VCaP (cell line): Measurements from ENCODE around the gene KCNK3.

Experiments used
- H3K27ac ChIP-seq: fragments of 450-650 bp; 2 replicates; pipeline ENCODE4 v1.5.1; 2017
- CTCF ChIP-seq: fragments of 450-650 bp; conservative IDR thresholded peaks from 2 replicates; pipeline ENCODE4 v1.5.1; 2017; ENCODE audit warnings: mild to moderate bottlenecking, moderate library complexity

KCNK3 gene

GRCh38 chr2:26683583-26683982 lies 8.9 kb upstream of the KCNK3 start:
- no peak for TF ChIP-seq CTCF
- H3K27ac ChIP-seq: peak overlapping the region; percentile 99; the same call in 1 of the 2 replicates

- H3K27ac ChIP-seq: peak overlapping the region; percentile 99
- TF ChIP-seq CTCF: no peak
Measured at GRCh38 chr2:26685341-26685740, 7.2 kb upstream of the KCNK3 start.

GRCh38 chr2:26685989-26686839 lies 6.3 kb upstream of the KCNK3 start:
- 0 out of 2 replicates have a peak, but pooled peaks have one; percentile 16 for TF ChIP-seq CTCF

GRCh38 chr2:26687328-26687727 lies 5.2 kb upstream of the KCNK3 start:
- TF ChIP-seq CTCF: no peak

More at GRCh38 chr2:26685989-26686839, 6.3 kb upstream of the KCNK3 start:
- H3K27ac ChIP-seq: peak overlapping the region; percentile 99

GRCh38 chr2:26687801-26688200 lies 4.7 kb upstream of the KCNK3 start:
- no peak for TF ChIP-seq CTCF
- H3K27ac ChIP-seq: peak overlapping the region; percentile 99

More at GRCh38 chr2:26687328-26687727, 5.2 kb upstream of the KCNK3 start:
- peak overlapping the region; percentile 99 for H3K27ac ChIP-seq

- no peak for TF ChIP-seq CTCF
- peak overlapping the region; percentile 99 for H3K27ac ChIP-seq
Measured at GRCh38 chr2:26691161-26691560, 1.4 kb upstream of the KCNK3 start.

GRCh38 chr2:26691881-26692278 lies 642 bp upstream of the KCNK3 start:
- H3K27ac ChIP-seq: peak overlapping the region; percentile 99
- no peak for TF ChIP-seq CTCF
